K562 (cell line): ENCODE results near the gene SCN1B. TPM values are rescaled to one million over a fixed set of nuclear protein-coding genes. Genes with fewer than 3 reads are reported as not detected.

ENCODE experiments used
- BHLHE40 ChIP-seq: IDR thresholded peaks from 2 replicates; pipeline ENCODE4 v1.6.1; 2011; ENCODE audit warnings: low read length, improper control_type of control experiment
- BMI1 ChIP-seq: fragments of 150-350 bp; IDR thresholded peaks from 2 replicates; pipeline ENCODE4 v1.6.1; 2014; ENCODE audit warnings: low read length
- CHD2 ChIP-seq: IDR thresholded peaks from 2 replicates; pipeline ENCODE4 v1.6.1; 2011; ENCODE audit warnings: low read depth, low read length
- DNMT1 ChIP-seq: fragments of 450-650 bp; IDR thresholded peaks from 2 replicates; pipeline ENCODE4 v1.6.1; 2016; ENCODE audit warnings: antibody characterized with exemption, mild to moderate bottlenecking
- HLTF ChIP-seq: fragments of 450-650 bp; IDR thresholded peaks from 2 replicates; pipeline ENCODE4 v1.6.1; 2016
- HOXB6 ChIP-seq: fragments of 250-450 bp; sonication (Bioruptor Pico); IDR thresholded peaks from 2 replicates; pipeline ENCODE4 v1.5.1; 2022; ENCODE audit warnings: mild to moderate bottlenecking, borderline replicate concordance
- MAFK ChIP-seq: IDR thresholded peaks from 2 replicates; pipeline ENCODE4 v1.6.1; 2011; ENCODE audit warnings: low read length, improper control_type of control experiment
- MECOM ChIP-seq: fragments of 250-450 bp; sonication (Bioruptor Pico); IDR thresholded peaks from 2 replicates; pipeline ENCODE4 v1.8.0; 2022; ENCODE audit warnings: inconsistent platforms
- RBM17 ChIP-seq: fragments of 200-400 bp; formaldehyde crosslinking; IDR thresholded peaks from 2 replicates; pipeline ENCODE4 v1.6.1; 2017; ENCODE audit warnings: low read depth, mild to moderate bottlenecking, low read length, borderline replicate concordance
- TEAD2 ChIP-seq: fragments of 450-650 bp; IDR thresholded peaks from 2 replicates; pipeline ENCODE4 v1.6.1; 2016; ENCODE audit warnings: missing genetic modification characterization, control low read depth, missing compliant biosample characterization
- TFAM ChIP-seq: fragments of 250-450 bp; sonication (Bioruptor Pico); conservative IDR thresholded peaks from 2 replicates; pipeline ENCODE4 v1.5.0; 2021; ENCODE audit warnings: mild to moderate bottlenecking, moderate library complexity
- U2AF2 ChIP-seq: fragments of 200-400 bp; formaldehyde crosslinking; optimal IDR thresholded peaks from 2 replicates; pipeline ENCODE3; 2017; ENCODE audit warnings: low read depth, mild to moderate bottlenecking, low read length
- ZNF133 ChIP-seq: fragments of 250-450 bp; sonication (Bioruptor Pico); IDR thresholded peaks from 2 replicates; pipeline ENCODE4 v1.4.0; 2020; ENCODE audit warnings: mild to moderate bottlenecking
- ZNF165 ChIP-seq: fragments of 250-450 bp; sonication (Bioruptor Pico); IDR thresholded peaks from 2 replicates; pipeline ENCODE4 v1.4.0; 2020; ENCODE audit warnings: borderline replicate concordance
- ZNF263 ChIP-seq: sonication (generic); formaldehyde crosslinking; IDR thresholded peaks from 2 replicates; pipeline ENCODE4 v1.8.0; 2022; ENCODE audit warnings: mild to moderate bottlenecking, missing genetic modification reagents, borderline replicate concordance
- ZNF354B ChIP-seq: fragments of 250-450 bp; sonication (Bioruptor Pico); IDR thresholded peaks from 2 replicates; pipeline ENCODE4 v1.4.0; 2020
- ZNF444 ChIP-seq: fragments of 250-450 bp; sonication (Bioruptor Pico); IDR thresholded peaks from 2 replicates; pipeline ENCODE4 v1.4.0; 2020; ENCODE audit warnings: mild to moderate bottlenecking, moderate library complexity
- ZNF695 ChIP-seq: fragments of 450-650 bp; formaldehyde crosslinking; IDR thresholded peaks from 2 replicates; pipeline ENCODE4 v1.4.0; 2020; ENCODE audit warnings: mild to moderate bottlenecking, moderate library complexity
- polyA plus RNA-seq, 8 experiments: library from polyadenylated mRNA; depleted of rRNA in 4 of 8; stranded (reverse) in 5 of 8; unstranded in 3 of 8; fragments of >200 nt; fragmentation: Nextera tagmentation in 2 of 8; fragmentation: Illumina TruSeq in 1 of 8; extraction: Ambion mirVana in 2 of 8; extraction: Trizol in 1 of 8; gene quantifications; 2 replicates each; pipeline versions ENCODE4 v1.2.1 to v1.2.3, GENCODE V29; 2011 to 2014; ENCODE audit warnings: inconsistent platforms in 1 of 8, missing spikeins in 1 of 8
- total RNA-seq, 7 experiments: library from RNA; depleted of rRNA in 6 of 7; stranded (reverse); fragments of >200 nt in 6 of 7; fragmentation: Illumina TruSeq in 2 of 7; extraction: Trizol in 2 of 7; gene quantifications; 2 replicates each; pipeline versions ENCODE4 v1.2.1 to v1.2.3, GENCODE V29; 2011 to 2021; ENCODE audit warnings: low replicate concordance in 1 of 7
- TF ChIP-seq, protein P1 (sequence below): fragments of 250-450 bp; sonication (Bioruptor Pico); IDR thresholded peaks from 2 replicates; pipeline ENCODE4 v1.4.0; 2020; ENCODE audit warnings: mild to moderate bottlenecking, moderate library complexity
- TF ChIP-seq, protein P2 (sequence below): fragments of 450-650 bp; formaldehyde crosslinking; IDR thresholded peaks from 2 replicates; pipeline ENCODE4 v1.4.0; 2022; ENCODE audit warnings: missing genetic modification characterization
- TF ChIP-seq, protein P3 (sequence below): fragments of 450-650 bp; IDR thresholded peaks from 2 replicates; pipeline ENCODE4 v1.6.1; 2018; ENCODE audit warnings: mild to moderate bottlenecking, low read depth; ENCODE audit not compliant: partially characterized antibody
- TF ChIP-seq, protein P4 (sequence below): fragments of 200-800 bp; sonication (Bioruptor generic); IDR thresholded peaks from 2 replicates; pipeline ENCODE4 v1.6.1; 2017; ENCODE audit warnings: missing genetic modification characterization, missing compliant biosample characterization

Gene SCN1B
- total and polyA plus RNA-seq, 9 of the 15 experiments (the other 6 are each of a cell fraction or from before 2014, with no cell fraction given) = 0.03 to 2.5 (median 0.91) TPM

DNA sequence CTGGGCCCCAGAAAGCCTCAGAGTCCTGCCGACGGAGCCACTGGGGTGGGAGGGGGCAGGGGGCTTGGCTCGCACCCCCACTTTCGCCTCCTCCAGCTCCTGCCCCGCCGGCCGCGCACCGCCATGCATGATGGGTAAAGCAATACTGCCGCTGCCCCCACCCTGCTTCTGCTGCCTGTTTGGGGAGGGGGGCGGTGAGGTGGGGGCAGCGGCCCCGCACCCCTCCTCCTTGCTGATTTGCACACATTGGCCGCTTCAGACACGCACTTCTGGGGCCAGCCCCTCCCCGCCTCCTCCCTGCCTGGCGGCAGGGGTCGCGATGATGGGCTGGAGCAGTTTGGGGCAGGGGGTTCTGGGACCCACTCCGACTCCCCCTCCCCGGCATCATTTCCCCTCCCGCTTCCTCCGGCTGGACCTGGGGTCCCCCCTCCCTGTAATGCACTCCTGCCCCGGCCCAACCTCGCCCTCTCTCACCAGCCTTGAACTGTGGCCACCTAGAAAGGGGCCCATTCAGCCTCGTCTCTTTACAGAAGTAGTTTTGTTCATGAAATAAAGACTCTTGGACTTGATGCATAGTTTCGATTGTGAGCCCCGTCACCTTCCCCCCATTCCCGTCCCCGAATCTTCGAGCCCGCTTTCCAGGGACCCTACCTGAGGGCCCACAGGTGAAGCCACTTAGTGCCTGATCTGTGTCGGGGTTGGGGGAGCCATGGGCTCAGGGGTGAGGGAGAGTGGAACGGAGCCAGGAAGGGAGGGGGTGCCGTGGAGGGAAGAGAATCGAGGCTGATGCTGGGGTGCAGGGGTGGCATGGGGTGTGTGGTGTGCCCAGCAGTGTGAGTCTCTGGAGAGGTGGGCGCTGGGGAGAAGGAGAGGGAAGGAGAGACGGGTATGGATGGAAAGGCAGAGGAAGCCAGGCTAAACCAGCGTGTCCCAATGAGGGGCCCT is 9.9 kb downstream of the SCN1B start (continued):
- TF ChIP-seq RBM17 (no peak), HLTF (peak; percentile 56; the same call in 1 of the 2 replicates), DNMT1 (no peak), ZNF133 (CRISPR knock-in tag) (no peak), TEAD2 (no peak), CHD2 (no peak), U2AF2 (no peak), ZNF263 (CRISPR knock-in tag) (no peak), ZNF695 (CRISPR knock-in tag) (no peak), MECOM (CRISPR knock-in tag) (no peak), HOXB6 (CRISPR knock-in tag) (no peak), BHLHE40 (no peak), TFAM (CRISPR knock-in tag) (no peak), BMI1 (no peak), ZNF165 (CRISPR knock-in tag) (no peak), ZNF354B (no peak), ZNF444 (CRISPR knock-in tag) (no peak), MAFK (no peak)
- TF ChIP-seq, protein P1, sequence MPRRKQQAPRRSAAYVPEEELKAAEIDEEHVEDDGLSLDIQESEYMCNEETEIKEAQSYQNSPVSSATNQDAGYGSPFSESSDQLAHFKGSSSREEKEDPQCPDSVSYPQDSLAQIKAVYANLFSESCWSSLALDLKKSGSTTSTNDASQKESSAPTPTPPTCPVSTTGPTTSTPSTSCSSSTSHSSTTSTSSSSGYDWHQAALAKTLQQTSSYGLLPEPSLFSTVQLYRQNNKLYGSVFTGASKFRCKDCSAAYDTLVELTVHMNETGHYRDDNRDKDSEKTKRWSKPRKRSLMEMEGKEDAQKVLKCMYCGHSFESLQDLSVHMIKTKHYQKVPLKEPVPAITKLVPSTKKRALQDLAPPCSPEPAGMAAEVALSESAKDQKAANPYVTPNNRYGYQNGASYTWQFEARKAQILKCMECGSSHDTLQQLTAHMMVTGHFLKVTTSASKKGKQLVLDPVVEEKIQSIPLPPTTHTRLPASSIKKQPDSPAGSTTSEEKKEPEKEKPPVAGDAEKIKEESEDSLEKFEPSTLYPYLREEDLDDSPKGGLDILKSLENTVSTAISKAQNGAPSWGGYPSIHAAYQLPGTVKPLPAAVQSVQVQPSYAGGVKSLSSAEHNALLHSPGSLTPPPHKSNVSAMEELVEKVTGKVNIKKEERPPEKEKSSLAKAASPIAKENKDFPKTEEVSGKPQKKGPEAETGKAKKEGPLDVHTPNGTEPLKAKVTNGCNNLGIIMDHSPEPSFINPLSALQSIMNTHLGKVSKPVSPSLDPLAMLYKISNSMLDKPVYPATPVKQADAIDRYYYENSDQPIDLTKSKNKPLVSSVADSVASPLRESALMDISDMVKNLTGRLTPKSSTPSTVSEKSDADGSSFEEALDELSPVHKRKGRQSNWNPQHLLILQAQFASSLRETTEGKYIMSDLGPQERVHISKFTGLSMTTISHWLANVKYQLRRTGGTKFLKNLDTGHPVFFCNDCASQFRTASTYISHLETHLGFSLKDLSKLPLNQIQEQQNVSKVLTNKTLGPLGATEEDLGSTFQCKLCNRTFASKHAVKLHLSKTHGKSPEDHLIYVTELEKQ (CRISPR knock-in tag) = no peak
- TF ChIP-seq, protein P2, sequence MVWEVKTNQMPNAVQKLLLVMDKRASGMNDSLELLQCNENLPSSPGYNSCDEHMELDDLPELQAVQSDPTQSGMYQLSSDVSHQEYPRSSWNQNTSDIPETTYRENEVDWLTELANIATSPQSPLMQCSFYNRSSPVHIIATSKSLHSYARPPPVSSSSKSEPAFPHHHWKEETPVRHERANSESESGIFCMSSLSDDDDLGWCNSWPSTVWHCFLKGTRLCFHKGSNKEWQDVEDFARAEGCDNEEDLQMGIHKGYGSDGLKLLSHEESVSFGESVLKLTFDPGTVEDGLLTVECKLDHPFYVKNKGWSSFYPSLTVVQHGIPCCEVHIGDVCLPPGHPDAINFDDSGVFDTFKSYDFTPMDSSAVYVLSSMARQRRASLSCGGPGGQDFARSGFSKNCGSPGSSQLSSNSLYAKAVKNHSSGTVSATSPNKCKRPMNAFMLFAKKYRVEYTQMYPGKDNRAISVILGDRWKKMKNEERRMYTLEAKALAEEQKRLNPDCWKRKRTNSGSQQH (CRISPR knock-in tag) = peak; percentile 85
- TF ChIP-seq, protein P3, sequence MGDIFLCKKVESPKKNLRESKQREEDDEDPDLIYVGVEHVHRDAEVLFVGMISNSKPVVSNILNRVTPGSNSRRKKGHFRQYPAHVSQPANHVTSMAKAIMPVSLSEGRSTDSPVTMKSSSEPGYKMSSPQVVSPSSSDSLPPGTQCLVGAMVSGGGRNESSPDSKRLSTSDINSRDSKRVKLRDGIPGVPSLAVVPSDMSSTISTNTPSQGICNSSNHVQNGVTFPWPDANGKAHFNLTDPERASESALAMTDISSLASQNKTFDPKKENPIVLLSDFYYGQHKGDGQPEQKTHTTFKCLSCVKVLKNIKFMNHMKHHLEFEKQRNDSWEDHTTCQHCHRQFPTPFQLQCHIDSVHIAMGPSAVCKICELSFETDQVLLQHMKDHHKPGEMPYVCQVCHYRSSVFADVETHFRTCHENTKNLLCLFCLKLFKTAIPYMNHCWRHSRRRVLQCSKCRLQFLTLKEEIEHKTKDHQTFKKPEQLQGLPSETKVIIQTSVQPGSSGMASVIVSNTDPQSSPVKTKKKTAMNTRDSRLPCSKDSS = no peak
- TF ChIP-seq, protein P4, sequence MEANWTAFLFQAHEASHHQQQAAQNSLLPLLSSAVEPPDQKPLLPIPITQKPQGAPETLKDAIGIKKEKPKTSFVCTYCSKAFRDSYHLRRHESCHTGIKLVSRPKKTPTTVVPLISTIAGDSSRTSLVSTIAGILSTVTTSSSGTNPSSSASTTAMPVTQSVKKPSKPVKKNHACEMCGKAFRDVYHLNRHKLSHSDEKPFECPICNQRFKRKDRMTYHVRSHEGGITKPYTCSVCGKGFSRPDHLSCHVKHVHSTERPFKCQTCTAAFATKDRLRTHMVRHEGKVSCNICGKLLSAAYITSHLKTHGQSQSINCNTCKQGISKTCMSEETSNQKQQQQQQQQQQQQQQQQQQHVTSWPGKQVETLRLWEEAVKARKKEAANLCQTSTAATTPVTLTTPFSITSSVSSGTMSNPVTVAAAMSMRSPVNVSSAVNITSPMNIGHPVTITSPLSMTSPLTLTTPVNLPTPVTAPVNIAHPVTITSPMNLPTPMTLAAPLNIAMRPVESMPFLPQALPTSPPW (CRISPR knock-in tag) = peak; percentile 55
